Right lung (tissue), 5 donors: ENCODE measurements around the gene RASIP1. TPM values are rescaled to one million over a fixed set of nuclear protein-coding genes. Genes with fewer than 3 reads are reported as not detected.
"Not testable (repeated sequence)": the region's sequence is repeated elsewhere in the genome, so short reads cannot be mapped to it uniquely, and the experiment has no call there.

Experiments
- DNase-seq, 2 donors: peaks; one replicate each; pipeline ENCODE4 v3.0.0-alpha.2; 2013
- polyA plus RNA-seq, 5 donors: library from polyadenylated mRNA; unstranded; fragments of 120-200 nt; gene quantifications; one replicate each; pipeline versions ENCODE4 v1.2.1 to v1.2.3, GENCODE V29; 2013; ENCODE audit warnings: inconsistent platforms in 1 of 5, low replicate concordance in 1 of 5; ENCODE audit not compliant: insufficient read length in 5 of 5, insufficient read depth in 1 of 5

RASIP1 gene
- polyA plus RNA-seq, 5 donors: 14.6 to 29.8 (median 17.7) TPM

DNA sequence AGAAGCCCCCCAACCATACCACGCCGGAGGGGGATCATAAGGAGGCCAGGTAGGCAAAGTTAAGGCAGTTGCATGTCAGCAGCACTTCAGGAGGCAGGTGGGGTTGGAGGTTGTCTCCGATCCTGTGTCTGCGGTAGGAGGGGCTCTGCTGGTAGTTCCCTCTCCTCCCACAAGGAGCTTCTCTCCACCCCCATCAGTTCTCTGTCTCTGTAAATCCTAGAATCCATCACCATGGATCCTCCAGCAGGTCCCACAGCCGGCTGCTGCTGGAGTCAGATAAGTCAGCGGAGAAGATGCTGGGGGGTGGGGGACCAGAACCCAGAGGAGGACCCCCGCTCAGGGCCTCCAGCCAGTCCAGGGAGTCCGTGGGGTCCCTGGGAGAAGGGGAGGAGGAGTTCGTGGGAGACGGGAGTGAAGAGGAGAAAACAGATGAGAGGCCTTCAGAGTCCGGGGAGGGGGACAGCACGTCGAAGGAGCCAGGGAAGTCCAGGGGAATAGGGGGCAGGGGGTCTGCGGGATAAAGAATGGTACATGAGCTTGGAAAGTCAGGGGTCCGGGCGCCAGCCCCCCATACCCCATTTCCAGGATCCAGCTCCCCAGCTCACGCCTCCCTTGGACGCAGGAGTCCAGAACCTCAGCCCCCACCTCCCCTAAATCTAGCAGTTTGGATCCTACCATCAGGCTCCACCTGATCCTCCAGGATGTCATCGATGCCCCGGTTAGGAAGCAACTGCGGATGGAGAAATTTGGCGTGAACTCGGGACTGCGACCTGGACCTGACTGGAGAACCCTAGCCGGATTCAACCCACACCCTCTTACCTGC lies 27.2 kb downstream of the RASIP1 start:
- DNase-seq: no peak

DNA sequence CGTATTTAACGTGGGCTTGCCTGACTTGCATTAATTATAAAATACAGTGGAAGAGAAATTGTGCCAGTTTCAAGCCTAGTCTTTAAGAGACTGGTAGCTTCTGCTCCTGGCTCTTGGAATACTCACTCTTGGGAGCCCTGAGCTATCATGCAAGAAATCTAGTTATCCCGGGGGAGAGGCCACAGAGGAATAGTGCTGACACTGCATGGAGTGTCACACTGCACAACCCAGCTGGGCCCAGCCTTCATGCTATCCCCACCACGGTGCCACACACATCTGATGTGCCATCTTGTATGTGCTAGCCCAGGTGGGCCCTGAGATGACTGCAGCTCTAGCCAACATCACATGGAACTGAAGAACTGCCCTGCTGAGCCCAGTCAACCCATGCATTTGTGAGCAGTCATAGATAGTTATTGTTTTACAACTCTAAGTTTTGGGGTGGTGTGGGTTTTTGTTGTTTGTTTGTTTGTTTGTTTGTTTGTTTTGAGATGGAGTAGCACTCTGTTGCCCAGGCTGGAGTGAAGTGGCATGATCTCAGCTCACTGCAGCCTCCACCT lies 29.2 kb downstream of the RASIP1 start:
- no peak for DNase-seq

DNA sequence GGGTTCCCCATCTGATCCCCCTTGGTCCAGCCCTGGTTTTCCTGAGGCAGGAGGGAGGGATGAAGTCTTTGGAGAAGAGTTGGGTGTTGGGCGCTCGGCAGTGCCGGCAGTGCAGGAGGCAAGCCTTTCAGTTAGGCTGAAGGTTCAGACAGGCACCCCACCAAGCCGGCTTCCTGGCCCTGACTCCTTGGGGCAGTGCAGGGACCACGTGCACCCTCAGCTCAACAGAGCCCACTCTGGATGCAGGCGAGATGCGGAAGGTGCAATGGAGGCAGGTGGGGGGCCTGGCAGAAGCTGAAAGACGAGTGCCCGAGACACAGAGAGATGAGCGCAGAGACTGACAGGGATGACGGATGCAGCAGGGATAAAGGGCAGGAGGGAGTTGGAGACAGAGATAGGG lies 31.9 kb downstream of the RASIP1 start:
- no peak for DNase-seq

DNA sequence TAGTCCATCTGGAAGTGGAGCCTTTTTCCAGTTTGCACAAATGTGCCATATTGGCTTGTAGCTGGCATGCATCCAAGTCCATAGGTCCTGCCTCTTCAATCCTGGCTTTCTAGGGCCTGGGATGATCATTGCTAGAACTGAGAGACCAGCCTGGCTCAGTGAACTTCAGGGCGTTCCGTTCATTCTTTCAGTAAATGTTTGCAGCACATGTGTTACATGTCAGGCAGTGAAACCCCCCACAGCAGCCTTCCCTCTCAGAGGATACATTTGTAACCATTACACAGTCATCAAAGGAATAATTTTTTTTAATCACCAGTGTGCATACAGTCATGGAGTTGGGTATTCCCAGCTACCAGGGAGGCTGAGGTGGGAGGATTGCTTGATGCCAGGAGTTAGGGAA lies 35.0 kb downstream of the RASIP1 start:
- DNase-seq: no peak

DNA sequence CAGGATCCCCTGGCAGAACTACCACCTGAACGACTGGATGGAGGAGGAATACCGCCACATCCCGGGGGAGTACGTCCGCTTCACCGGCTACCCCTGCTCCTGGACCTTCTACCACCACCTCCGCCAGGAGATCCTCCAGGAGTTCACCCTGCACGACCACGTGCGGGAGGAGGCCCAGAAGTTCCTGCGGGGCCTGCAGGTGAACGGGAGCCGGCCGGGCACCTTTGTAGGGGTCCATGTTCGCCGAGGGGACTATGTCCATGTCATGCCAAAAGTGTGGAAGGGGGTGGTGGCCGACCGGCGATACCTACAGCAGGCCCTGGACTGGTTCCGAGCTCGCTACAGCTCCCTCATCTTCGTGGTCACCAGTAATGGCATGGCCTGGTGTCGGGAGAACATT lies 37.1 kb downstream of the RASIP1 start:
- no peak for DNase-seq

DNA sequence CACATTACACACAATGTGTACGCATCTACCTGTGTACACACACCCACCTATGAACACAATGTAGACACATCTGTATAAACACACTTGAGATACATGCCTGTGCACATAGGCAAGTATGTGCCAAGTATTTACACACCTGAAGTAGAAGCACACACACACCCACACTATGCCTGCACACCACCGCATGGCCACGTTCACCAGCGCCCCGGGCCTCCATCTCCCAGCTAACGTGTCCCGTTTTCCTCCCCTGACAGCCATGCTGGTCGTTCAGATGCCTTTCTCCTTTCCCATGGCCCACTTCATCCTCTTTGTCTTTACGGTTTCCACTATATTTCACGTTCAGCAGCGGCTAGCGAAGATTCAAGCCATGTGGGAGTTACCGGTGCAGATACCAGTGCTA lies 37.7 kb downstream of the RASIP1 start:
- no peak for DNase-seq

DNA sequence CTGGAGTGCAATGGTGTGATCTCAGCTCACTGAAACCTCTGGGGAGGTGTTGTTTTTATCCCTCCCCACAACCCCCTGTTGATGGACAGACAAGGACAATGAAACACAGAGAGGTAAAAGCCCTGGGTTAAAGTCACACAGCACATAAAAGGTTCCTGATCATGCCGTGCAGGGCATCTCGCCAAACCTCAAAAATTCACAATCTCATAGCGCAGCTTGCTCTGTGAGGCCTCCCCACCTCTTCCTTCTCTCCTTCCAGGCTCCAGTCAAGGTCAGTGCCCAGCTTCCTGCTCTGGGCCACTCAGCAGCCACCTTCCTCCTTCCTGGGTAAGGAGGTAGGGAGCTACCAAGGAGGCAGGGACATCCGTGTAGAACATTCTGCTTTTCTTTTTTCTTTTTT lies 42.4 kb downstream of the RASIP1 start:
- DNase-seq: no peak

DNA sequence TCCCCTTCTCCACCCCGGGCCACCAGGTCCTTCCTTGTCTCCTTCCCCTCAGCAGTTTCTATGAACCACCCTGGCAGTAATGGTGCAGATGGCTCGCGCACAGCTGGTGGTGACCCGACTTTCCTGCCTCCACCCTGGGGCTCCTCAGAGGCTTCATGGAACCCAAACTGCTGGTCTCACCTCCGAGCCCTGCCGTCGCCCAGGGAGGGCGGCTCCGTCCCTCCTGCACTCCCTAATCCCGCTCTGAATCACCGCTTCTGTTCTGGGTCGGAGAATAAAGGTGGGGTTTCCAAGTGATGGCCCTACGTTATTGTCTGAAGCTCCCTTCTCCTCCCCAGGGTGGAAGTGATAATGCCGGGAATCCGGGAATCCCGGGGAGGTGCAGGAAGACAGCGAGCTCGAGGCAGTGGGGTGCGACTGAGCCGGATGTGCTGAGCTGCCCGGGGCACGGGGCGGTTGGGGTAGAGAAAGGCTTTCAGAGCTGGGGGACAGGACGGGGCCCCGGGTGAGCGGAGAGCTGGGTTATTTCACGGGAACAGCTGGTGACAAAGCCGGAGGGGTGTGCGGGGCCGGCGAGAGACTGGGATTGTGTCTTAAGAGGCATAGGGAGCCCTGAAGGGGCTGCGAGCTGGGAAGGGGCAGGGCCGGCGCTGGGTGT lies 43.9 kb downstream of the RASIP1 start:
- no peak for DNase-seq

DNA sequence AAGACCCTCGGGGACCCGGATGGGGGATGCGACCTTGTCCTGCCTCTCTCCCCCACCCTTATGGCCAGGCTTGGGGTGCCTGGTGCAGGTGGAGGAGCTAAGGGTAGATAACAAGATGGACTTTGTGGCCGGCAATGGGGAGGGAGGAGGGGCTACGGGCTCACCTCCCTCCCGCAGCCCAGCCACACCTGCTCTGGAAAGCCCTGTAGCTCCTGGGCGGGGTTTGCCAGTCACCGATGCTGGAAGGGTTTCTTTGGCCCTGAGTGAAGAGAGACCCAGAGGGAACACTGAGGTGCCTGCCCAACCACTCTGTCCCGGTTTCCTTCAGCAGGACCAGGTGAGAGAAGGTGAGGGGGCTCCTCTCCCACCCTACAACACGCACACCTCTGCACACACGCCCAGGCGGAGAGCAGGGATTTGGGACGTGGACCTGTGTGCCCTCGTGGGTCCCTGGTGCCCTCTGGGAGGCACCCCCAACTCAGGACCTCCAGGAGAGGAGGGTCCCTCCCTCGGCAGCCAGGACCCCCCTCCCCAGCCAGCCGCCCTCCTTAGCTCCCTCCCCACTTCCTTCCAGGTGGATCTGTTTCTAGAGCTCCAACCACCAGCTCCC lies 44.6 kb downstream of the RASIP1 start, which contains the start of gene FUT2:
FUT2 (plus strand) TSS at position 229 of the 610 bp plus-strand sequence. CDS start 6,986 bp downstream, outside the sequence.
- DNase-seq: no peak

DNA sequence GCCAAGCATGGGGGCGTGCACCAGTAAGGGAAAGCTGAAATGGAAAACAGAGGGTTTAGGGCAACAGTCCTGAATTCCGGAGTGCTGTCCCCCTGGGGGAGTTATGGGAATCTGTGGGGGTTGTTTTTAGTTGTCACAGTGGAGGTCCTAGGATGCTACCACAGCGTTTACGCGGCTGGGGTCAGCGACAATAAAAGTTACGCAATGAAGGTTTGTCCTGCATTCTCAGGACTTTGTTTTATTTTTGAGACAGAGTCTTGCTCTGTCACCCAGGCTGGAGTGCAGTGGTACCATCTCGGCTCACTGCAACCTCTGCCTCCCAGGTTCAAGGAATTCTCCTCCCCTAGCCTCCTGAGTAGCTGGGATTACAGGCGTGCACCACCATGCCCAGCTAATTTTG lies 46.8 kb downstream of the RASIP1 start:
- DNase-seq: not testable (repeated sequence)

DNA sequence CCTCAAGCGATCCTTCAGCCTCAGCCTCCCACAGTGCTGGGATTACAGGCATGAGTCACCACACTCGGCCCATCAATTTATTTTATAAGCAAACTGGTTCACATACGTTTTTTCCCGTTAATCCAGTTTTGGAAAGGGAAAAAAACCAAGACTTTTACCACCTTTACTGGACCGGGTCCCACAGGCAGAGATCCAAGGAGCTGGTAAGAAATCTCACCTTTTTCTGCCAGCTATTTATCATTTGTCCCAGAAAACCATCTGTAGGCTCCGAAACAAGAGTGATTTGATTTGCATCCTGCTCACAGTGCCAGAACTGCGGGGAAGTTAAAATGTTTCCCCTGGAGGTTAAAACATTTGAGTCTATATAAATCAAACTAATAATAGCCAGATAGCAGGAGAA lies 51.0 kb downstream of the RASIP1 start:
- DNase-seq: no peak

DNA sequence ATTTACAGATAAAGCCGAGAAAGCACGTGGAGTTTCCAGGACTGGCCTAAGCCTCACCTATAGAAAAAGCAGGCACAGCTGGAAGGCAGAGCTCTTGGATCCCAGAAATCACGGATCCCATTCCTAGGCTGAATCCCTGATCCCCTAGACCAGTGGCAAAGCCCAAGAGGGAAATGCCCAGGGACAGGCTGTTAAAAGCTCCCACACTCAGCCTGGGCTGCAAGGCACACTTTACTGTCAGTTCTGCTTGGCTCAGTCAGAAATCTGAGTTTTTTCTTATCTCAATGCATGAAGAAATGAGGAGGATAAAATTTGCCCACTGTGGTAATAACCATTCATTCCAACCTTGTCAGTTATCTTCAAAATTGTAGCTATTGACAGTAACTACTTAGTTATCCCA lies 52.6 kb downstream of the RASIP1 start:
- no peak for DNase-seq

DNA sequence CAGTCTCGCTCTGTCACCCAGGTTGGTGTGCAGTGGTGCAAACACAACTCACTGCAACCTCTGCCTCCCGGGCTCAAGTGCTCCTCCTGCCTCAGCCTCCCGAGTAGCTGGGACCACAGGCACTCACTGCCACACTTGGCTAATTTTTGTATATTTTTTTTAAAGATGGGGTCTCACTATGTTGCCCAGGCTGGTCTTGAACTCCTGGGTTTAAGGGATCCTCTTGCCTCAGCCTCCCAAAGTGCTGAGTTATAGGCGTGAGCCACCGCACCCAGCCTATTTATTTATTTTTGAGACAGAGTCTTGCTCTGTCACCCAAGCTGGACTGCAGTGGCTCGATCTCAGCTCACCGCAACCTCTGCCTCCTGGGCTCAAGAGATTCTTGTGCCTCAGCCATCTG lies 53.8 kb downstream of the RASIP1 start:
- not testable (repeated sequence) for DNase-seq

DNA sequence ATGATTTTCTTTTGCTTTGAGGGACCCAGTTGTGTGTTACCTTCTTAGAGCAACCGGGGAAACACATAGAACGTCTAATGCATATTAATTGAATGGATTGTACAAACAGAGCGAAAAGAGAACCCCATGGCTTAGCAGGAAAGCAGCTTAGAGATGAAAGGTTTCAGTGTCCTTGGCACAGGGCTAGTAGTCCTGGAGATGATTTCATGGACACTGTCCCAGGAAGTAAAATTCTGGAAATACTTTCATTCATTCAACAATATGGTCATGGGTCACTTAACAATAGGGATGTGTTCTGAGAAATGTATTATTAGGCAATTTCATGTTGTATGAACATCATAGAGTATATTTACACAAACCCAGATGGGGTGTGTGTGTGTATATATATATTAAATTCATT lies 54.3 kb downstream of the RASIP1 start:
- DNase-seq: no peak

DNA sequence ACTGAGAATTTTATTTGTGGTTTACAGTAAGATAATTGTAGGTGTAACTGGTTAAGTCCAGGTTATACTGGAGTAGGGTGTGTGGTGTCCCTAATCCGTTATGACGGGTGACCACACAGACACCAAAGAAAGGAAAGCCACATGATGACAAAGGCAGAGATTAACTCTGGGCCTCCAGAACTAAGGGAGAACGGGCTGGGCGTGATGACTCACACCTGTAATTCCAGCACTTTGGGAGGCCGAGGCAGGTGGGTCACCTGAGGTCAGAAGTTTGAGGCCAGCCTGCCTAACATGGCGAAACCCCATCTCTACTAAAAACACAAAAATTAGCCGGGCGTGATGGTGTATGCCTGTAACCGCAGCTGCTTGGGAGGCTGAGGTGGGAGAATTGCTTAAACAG lies 54.8 kb downstream of the RASIP1 start:
- DNase-seq: no peak

DNA sequence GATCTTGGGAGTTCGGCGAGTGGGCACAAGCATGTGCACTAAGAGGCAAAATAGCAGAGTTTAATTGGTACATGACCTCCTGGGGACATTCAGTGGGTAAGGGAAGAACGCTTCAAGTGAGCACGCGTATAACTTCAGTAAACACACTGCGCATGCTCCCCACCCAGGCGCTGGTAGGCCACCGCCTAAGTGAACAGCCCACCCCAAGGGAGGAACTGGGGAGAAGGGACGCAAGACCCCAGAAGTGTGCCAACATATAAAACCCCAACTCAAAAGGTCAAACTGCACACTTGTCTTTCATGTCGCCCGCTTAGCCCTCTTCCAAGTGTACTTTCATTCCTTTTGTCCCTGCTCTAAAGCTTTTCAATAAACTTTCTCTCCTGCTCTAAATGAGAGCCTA lies 57.1 kb downstream of the RASIP1 start:
- peak; percentile 48 to 61 for DNase-seq

DNA sequence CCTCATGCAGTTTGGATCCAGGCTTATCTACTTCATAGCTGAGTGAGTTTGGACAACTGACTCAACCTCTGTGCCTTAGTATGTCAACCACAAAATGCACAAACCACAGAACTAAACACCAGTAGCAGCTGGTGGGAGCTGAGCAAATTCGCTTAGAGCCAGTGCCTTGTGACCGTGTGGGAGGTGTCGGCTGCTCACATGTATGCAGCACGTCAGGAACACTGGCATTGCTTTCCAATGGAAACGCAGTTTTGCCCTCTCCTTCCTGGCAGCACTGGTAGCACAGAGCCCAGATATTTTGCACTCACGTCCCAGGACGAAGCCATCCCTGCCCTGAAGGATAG lies 59.3 kb downstream of the RASIP1 start:
- no peak for DNase-seq

DNA sequence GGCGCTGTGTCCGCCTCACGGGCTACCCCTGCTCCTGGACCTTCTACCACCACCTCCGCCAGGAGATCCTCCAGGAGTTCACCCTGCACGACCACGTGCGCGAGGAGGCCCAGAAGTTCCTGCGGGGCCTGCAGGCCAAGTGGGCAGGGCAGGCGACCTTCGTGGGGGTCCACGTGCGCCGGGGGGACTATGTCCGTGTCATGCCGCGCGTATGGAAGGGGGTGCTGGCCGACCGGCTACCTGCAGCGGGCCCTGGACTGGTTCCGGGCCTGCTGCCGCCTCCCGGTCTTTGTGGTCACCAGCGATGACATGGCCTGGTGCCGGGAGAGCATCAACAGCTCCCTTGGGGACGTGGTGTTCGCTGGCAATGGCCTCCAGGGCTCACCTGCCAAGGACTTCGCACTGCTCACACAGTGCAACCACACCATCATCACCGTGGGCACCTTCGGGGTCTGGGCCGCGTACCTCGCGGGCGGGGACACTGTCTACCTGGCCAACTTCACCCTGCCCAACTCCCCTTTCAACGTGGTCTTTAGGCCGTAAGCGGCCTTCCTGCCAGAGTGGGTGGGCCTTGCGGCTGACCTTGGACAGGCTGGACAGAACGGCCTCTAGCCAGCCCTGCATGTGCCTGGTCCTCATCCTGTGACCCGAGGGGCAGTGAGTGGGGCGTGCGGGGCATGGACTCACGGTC lies 59.8 kb downstream of the RASIP1 start:
- no peak for DNase-seq

DNA sequence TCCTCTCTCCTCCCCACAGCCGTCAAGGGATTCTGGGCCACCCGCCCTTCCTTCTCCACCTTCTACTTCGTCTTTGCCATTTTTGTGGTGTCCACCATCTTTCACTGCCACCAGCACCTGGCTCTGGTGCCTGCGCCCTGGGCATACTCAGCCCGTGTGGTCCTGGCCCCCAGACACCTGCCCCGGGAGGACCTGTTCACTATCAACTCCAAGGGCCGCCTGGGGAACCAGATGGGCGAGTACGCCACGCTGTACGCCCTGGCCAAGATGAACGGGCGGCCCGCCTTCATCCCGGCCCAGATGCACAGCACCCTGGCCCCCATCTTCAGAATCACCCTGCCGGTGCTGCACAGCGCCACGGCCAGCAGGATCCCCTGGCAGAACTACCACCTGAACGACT lies 60.4 kb downstream of the RASIP1 start:
- DNase-seq: not testable (repeated sequence)

DNA sequence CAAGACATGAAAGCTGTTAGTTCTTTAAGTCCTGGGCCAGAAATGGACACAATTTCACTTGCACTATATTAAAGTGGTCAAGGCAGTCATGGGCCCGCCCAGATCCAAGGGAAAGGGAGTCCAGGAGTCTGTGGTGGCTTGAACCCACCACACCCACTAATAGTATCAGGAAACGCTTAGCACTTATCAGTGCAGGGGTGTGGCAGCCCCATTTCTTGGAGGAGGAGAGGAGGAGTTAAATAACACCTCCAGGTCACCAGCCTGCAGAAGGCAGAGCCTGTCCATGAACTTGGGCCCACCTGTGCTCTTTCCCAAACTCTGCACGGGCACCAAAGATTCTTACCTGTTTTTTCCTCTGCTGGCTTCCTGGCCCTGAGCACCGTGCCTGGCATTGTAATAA lies 62.2 kb downstream of the RASIP1 start:
- no peak for DNase-seq

DNA sequence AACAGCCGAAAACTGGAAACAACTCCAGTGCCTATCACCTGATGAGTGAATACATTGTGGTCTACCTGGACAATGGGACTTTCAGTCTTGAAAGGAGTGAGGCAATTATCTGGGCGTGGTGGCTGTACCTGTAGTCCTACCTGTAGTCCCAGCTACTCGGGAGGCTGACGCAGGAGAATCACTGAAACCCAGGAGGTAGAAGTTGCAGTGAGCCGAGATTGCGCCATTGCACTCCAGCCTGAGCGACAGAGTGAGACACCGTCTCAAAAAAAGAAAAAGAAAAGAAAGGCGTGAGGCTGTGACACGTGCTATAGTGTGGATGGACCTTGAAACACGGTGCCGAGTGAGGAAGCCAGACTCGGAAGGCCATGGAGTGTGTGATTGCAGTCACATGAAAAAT lies 63.5 kb downstream of the RASIP1 start:
- no peak for DNase-seq

DNA sequence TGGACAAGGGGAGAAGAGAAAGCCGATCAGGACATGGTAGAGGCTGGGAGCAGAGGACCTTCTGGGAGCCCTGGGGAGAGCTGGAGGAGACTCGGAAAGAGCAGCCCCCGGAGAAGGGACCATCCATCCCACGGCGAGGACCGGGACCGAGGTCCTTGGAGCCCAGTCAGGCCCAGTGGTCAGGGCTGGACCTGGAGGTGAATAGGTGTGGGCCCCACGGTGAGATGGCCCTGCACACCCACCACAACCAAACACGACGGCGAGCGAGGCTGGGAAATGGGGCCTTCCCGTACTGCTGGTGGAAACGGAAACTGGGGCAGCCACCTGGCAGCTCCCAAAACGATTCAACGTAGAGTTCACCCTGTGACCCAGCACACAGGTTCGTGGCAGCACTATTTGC lies 63.9 kb downstream of the RASIP1 start:
- no peak for DNase-seq
